Measurements from ENCODE around the gene MRPL46. TPM values are rescaled to one million over a fixed set of nuclear protein-coding genes. Genes with fewer than 3 reads are reported as not detected.

The MRPL46 gene
- total and polyA plus RNA-seq, 9 of the 15 experiments (the other 6 are each of a cell fraction or from before 2014, with no cell fraction given) = 41.2 to 72.2 (median 49.8) TPM

GRCh38 chr15:88465633-88466224 is 1.5 kb downstream of the MRPL46 start (continued):
- TF ChIP-seq ZNF133 (CRISPR knock-in tag; IDR thresholded peaks at IDR 0.05) (no peak), ZNF79 (CRISPR knock-in tag; IDR thresholded peaks at IDR 0.05; ENCODE audit: low read depth) (no peak), MITF (IDR thresholded peaks at IDR 0.05) (no peak), BRF1 (IDR thresholded peaks at IDR 0.05; ENCODE audit: borderline replicate concordance, extremely low read depth, insufficient read length) (no peak), ZNF518B (CRISPR knock-in tag; IDR thresholded peaks at IDR 0.05) (no peak), MAFK (IDR thresholded peaks at IDR 0.05; ENCODE audit: low read length) (peak; percentile 74), NCOA6 (IDR thresholded peaks at IDR 0.05) (no peak), MEIS2 (IDR thresholded peaks at IDR 0.05; ENCODE audit: partially characterized antibody) (peak; percentile 43), PHB (CRISPR knock-in tag; IDR thresholded peaks at IDR 0.05) (no peak), GATAD2B (IDR thresholded peaks at IDR 0.05; ENCODE audit: borderline replicate concordance) (no peak), ILF3 (IDR thresholded peaks at IDR 0.05; ENCODE audit: borderline replicate concordance) (no peak), SMARCC2 (IDR thresholded peaks at IDR 0.05; ENCODE audit: low read depth) (0 out of 2 replicates have a peak, but pooled peaks have one; percentile 64), TCFL5 (CRISPR knock-in tag; conservative IDR thresholded peaks at IDR 0.05) (no peak), NRF1 (conservative IDR thresholded peaks at IDR 0.05 in 1 of 2, IDR thresholded peaks at IDR 0.05 in 1 of 2) (no peak), SUPT5H (IDR thresholded peaks at IDR 0.05) (no peak), ZC3H8 (IDR thresholded peaks at IDR 0.05) (no peak), HDAC2 (IDR thresholded peaks at IDR 0.05) (no peak), SMARCA5 (IDR thresholded peaks at IDR 0.05) (no peak), BCOR (IDR thresholded peaks at IDR 0.05) (no peak), ZNF280A (IDR thresholded peaks at IDR 0.05; ENCODE audit: low read depth, partially characterized antibody) (no peak), SRSF7 (optimal IDR thresholded peaks at IDR 0.05; ENCODE audit: low read depth, low read length) (no peak), ZNF780A (CRISPR knock-in tag; IDR thresholded peaks at IDR 0.05) (no peak), ZBTB49 (CRISPR knock-in tag; IDR thresholded peaks at IDR 0.05; ENCODE audit: borderline replicate concordance) (no peak)

Measured in K562 (cell line).